Uterus (tissue), 2 donors: ENCODE results near the gene STEEP1.
"Not testable (repeated sequence)": the region's sequence is repeated elsewhere in the genome, so short reads cannot be mapped to it uniquely, and the experiment has no call there.

Source experiments
- CTCF ChIP-seq, 4 experiments: fragments of 200-600 bp in 2 of 4; fragments of 450-650 bp in 2 of 4; sonication (generic) in 2 of 4; IDR thresholded peaks; one replicate each; pipeline ENCODE4 v1.5.1; 2016 to 2019; ENCODE audit warnings: antibody characterized with exemption in 4 of 4, mild to moderate bottlenecking in 2 of 4, moderate library complexity in 1 of 4
- POLR2A ChIP-seq, 2 donors: fragments of 450-650 bp; IDR thresholded peaks; one replicate each; pipeline ENCODE4 v1.6.1; 2016; ENCODE audit warnings: antibody characterized with exemption in 2 of 2, mild to moderate bottlenecking in 1 of 2, moderate library complexity in 1 of 2

- not testable (repeated sequence) for TF ChIP-seq CTCF, POLR2A (IDR thresholded peaks at IDR 0.05)
These were observed 60.1 kb downstream of the STEEP1 start for GRCh38 chrX:119505145-119505544.
